ENCODE data around the gene NR5A1. TPM values are rescaled to one million over a fixed set of nuclear protein-coding genes. Genes with fewer than 3 reads are reported as not detected.

Gene NR5A1
- total and polyA plus RNA-seq, 2 of the 13 experiments (the other 11 are each of a cell fraction or from before 2014, with no cell fraction given) = 28.9 to 44.7 TPM

DNA sequence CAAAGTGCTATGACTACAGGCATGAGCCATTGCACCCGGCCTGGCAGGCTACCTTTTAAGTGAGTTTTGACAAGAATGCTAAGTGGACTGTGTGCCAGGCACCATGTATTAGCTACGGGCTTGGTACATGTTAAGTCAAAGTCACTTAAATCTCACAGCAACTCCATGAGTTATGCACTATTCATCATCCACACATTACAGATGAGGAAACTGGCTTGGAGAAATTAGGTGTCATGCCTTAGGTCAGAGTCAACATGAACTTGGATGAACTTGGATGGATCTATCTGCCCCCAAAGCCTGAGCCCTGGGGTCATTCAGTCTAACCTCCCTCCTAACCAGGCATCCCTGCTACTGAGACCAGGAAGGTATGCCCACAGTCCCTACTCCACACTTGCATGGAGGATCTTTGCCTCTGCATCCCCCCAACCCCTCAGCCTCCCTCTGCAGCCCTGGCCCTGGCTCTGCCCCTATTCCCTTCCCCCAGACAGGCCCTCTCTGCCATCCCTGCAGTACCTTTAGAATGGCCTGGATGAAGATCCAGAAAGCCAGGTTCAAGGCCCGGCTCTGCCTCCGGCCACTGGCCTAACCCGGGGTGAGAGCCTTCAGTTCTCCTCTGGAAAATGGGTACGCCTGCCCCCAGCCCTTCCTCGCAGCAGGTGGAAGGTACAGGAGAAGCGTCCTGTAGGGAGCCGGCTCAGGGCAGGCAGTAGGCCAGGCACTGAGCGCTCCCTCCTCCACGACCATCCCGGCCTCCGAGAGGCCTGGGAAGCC, 57.6 kb downstream of the NR5A1 start:
- POLR2A ChIA-PET = no interaction called here
- Histone ChIP-seq H3K27me3 (ENCODE audit: control insufficient read depth in 1 of 2, insufficient read depth in 2 of 2, low read length in 2 of 2) (peaks cover 14 to 38% of the 10 kb centered on the region in 2 experiments; a peak in 3 of 5 replicates), H3K4me1 (ENCODE audit: insufficient read depth, low read length) (peaks cover 10% of the 10 kb centered on the region; the same call in 1 of the 2 replicates), H3K36me3 (replicated peaks in 1 of 2; ENCODE audit: control insufficient read depth in 1 of 2, insufficient read depth in 2 of 2, low read length in 2 of 2) (no peaks in the 10 kb centered on the region), H4K20me1 (ENCODE audit: insufficient read depth, low read length) (no peaks in the 10 kb centered on the region), H3K79me2 (ENCODE audit: insufficient read depth, low read length) (no peaks in the 10 kb centered on the region), H3K4me3 (replicated peaks in 1 of 3; ENCODE audit: insufficient read depth in 1 of 3, low read depth in 2 of 3, low read length in 3 of 3) (no peak overlapping the region), H2AFZ (ENCODE audit: low read length) (no peak overlapping the region), H3K9me3 (ENCODE audit: low read length) (no peaks in the 10 kb centered on the region), H3K9ac (ENCODE audit: insufficient read depth, low read depth, low read length) (no peak overlapping the region), H3K27ac (ENCODE audit: extremely low read length, insufficient read depth, low read length) (no peak overlapping the region), H3K4me2 (ENCODE audit: low read depth, low read length) (no peak overlapping the region)
- no peak for DNase-seq (ENCODE audit: low spot score)
- FAIRE-seq = no peak
- CTCF ChIA-PET (ENCODE audit: low intra/inter-chr PET ratio, low total read pairs) = no interaction called here
- intact Hi-C loops (cut with micrococcal nuclease; ENCODE audit: unreplicated experiment) = no loop called here
- TF ChIP-seq PHB2 (IDR thresholded peaks at IDR 0.05; ENCODE audit: partially characterized antibody) = no peak
- no peak for TF ChIP-seq RAD51 (IDR thresholded peaks at IDR 0.05; ENCODE audit: borderline replicate concordance)
- no peak for TF ChIP-seq KMT2B (CRISPR knock-in tag; IDR thresholded peaks at IDR 0.05)
- TF ChIP-seq ZNF761 (CRISPR knock-in tag; conservative IDR thresholded peaks at IDR 0.05) = no peak
- no peak for TF ChIP-seq ZFP37 (CRISPR knock-in tag; IDR thresholded peaks at IDR 0.05; ENCODE audit: borderline replicate concordance)
- no peak for TF ChIP-seq ZBTB14 (CRISPR knock-in tag; IDR thresholded peaks at IDR 0.05)
- no peak for TF ChIP-seq ZNF12 (CRISPR knock-in tag; IDR thresholded peaks at IDR 0.05)
- no peak for TF ChIP-seq NR0B2 (CRISPR knock-in tag; IDR thresholded peaks at IDR 0.05)
- no peak for TF ChIP-seq ZNF580 (CRISPR knock-in tag; IDR thresholded peaks at IDR 0.05; ENCODE audit: borderline replicate concordance, low read depth)
- TF ChIP-seq, protein P1, sequence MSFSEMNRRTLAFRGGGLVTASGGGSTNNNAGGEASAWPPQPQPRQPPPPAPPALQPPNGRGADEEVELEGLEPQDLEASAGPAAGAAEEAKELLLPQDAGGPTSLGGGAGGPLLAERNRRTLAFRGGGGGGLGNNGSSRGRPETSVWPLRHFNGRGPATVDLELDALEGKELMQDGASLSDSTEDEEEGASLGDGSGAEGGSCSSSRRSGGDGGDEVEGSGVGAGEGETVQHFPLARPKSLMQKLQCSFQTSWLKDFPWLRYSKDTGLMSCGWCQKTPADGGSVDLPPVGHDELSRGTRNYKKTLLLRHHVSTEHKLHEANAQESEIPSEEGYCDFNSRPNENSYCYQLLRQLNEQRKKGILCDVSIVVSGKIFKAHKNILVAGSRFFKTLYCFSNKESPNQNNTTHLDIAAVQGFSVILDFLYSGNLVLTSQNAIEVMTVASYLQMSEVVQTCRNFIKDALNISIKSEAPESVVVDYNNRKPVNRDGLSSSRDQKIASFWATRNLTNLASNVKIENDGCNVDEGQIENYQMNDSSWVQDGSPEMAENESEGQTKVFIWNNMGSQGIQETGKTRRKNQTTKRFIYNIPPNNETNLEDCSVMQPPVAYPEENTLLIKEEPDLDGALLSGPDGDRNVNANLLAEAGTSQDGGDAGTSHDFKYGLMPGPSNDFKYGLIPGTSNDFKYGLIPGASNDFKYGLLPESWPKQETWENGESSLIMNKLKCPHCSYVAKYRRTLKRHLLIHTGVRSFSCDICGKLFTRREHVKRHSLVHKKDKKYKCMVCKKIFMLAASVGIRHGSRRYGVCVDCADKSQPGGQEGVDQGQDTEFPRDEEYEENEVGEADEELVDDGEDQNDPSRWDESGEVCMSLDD (CRISPR knock-in tag; IDR thresholded peaks at IDR 0.05; ENCODE audit: borderline replicate concordance) = no peak
- TF ChIP-seq ISL2 (CRISPR knock-in tag; IDR thresholded peaks at IDR 0.05) = no peak
- no peak for TF ChIP-seq ZKSCAN1 (IDR thresholded peaks at IDR 0.05; ENCODE audit: low read length)
- TF ChIP-seq ZNF17 (CRISPR knock-in tag; IDR thresholded peaks at IDR 0.05) = no peak
- no TSS peak for BruUV-seq (replicated peaks)
- in situ Hi-C loops (cut with HindIII; ENCODE audit: extremely low pct_ligation_motif_present, low pct_unique_long_range_greater_than_20kb) = no loop called here
- WGBS (ENCODE audit: low lambda C conversion rate) = 51% methylated on average over 5 of the region's 13 CpGs
- ATAC-seq = no peak
